Caco-2 (cell line): ENCODE results near the gene ZNF841. TPM values are rescaled to one million over a fixed set of nuclear protein-coding genes. Genes with fewer than 3 reads are reported as not detected.

Experiments
- BruUV-seq: library from RNA; stranded (reverse); fragments of 400-500 nt; replicated peaks from 2 replicates; lab custom pipeline; 2021; lab: Mats Ljungman, UMichigan
- CTCF ChIA-PET: fragments of 300-600 bp; sonication (Branson Sonifier 250); formaldehyde crosslinking; loops from one replicate; lab custom pipeline; 2022; ENCODE audit warnings: antibody characterized with exemption; lab: Charles Lee
- POLR2A ChIA-PET: fragments of 300-600 bp; sonication (Branson Sonifier 250); formaldehyde crosslinking; loops from one replicate; lab custom pipeline; 2022; ENCODE audit warnings: antibody characterized with exemption; lab: Charles Lee
- DNase-seq, 2 experiments: peaks; one replicate each; pipeline versions ENCODE4 v3.0.0 to v3.0.0-alpha.2; 2020 to 2022
- H3K27me3 ChIP-seq: replicated peaks from 2 replicates; pipeline ENCODE4 v1.6.0; 2011; ENCODE audit warnings: low read length; ENCODE audit not compliant: control insufficient read depth, insufficient read depth
- H3K36me3 ChIP-seq: 2 replicates; pipeline ENCODE4 v1.5.1; 2011; ENCODE audit warnings: low read length; ENCODE audit not compliant: control insufficient read depth, insufficient read depth
- H3K4me1 ChIP-seq: fragments of 250-450 bp; sonication (Bioruptor Pico); 2 replicates; pipeline ENCODE4 v1.5.1; 2020; ENCODE audit warnings: mild to moderate bottlenecking
- H3K4me3 ChIP-seq: 2 replicates; pipeline ENCODE4 v1.5.1; 2011; ENCODE audit warnings: low read depth, mild to moderate bottlenecking, control low read depth, low read length
- H3K9me3 ChIP-seq: fragments of 250-450 bp; sonication (Bioruptor Pico); 2 replicates; pipeline ENCODE4 v1.5.1; 2020; ENCODE audit warnings: mild to moderate bottlenecking, moderate library complexity
- H3K27ac Mint-ChIP-seq: one replicate; pipeline ENCODE4 v1.8.0; 2022; ENCODE audit warnings: mixed read lengths; ENCODE audit not compliant: unreplicated experiment
- H3K27me3 Mint-ChIP-seq: one replicate; pipeline ENCODE4 v1.8.0; 2022; ENCODE audit warnings: mixed read lengths; ENCODE audit not compliant: insufficient read depth, unreplicated experiment
- H3K36me3 Mint-ChIP-seq: one replicate; pipeline ENCODE4 v1.8.0; 2022; ENCODE audit warnings: mild to moderate bottlenecking, mixed read lengths; ENCODE audit not compliant: insufficient read depth, unreplicated experiment
- H3K4me1 Mint-ChIP-seq: one replicate; pipeline ENCODE4 v1.8.0; 2022; ENCODE audit warnings: low read depth, mixed read lengths; ENCODE audit not compliant: unreplicated experiment
- H3K4me3 Mint-ChIP-seq: one replicate; pipeline ENCODE4 v1.8.0; 2022; ENCODE audit warnings: mild to moderate bottlenecking, moderate library complexity, mixed read lengths; ENCODE audit not compliant: unreplicated experiment
- H3K9me3 Mint-ChIP-seq: one replicate; pipeline ENCODE4 v1.8.0; 2022; ENCODE audit warnings: mixed read lengths; ENCODE audit not compliant: unreplicated experiment
- CTCF ChIP-seq, 2 experiments: fragments of 200-600 bp in 1 of 2; IDR thresholded peaks; 1 replicate in 1 of 2; 2 replicates in 1 of 2; pipeline versions ENCODE4 v1.5.1 to v1.8.0; 2011 to 2022; ENCODE audit warnings: antibody characterized with exemption in 1 of 2, control low read depth in 1 of 2, inconsistent platforms in 1 of 2, low read depth in 1 of 2, low read length in 1 of 2, mild to moderate bottlenecking in 1 of 2, moderate library complexity in 1 of 2; ENCODE audit not compliant: insufficient read depth in 1 of 2, severe bottlenecking in 1 of 2, unreplicated experiment in 1 of 2
- intact Hi-C: fragments of 100-400 bp; cut with micrococcal nuclease; formaldehyde crosslinking; loops from one replicate; pipeline ENCODE4 v1.10.0; 2022; ENCODE audit not compliant: unreplicated experiment
- total RNA-seq: library from RNA; stranded (reverse); gene quantifications from 2 replicates; pipeline ENCODE4 v1.2.3, GENCODE V29; 2022

ZNF841 gene
- total RNA-seq, 1 experiment from 2014 or later: 16.7 TPM

GRCh38 chr19:52115526-52116053, 20.0 kb upstream of the ZNF841 start:
- H3K4me3 ChIP-seq: no peak overlapping the region
- H3K27me3 Mint-ChIP-seq: no peaks in the 10 kb centered on the region
- intact Hi-C loops: no loop called here
- no peak overlapping the region for H3K27ac Mint-ChIP-seq
- no peaks in the 10 kb centered on the region; the same call in 1 of the 2 replicates for H3K36me3 ChIP-seq
- no peaks in the 10 kb centered on the region for H3K4me1 Mint-ChIP-seq
- no peaks in the 10 kb centered on the region for H3K27me3 ChIP-seq
- ChIA-PET POLR2A (no interaction called here), CTCF (no interaction called here)
- H3K9me3 ChIP-seq: peaks cover 72% of the 10 kb centered on the region
- TF ChIP-seq CTCF (IDR thresholded peaks at IDR 0.05; ENCODE audit: insufficient read depth in 1 of 2, low read depth in 1 of 2, low read length in 1 of 2, severe bottlenecking in 1 of 2, unreplicated experiment in 1 of 2): no peak
- no peaks in the 10 kb centered on the region for H3K4me1 ChIP-seq
- no TSS peak for BruUV-seq
- DNase-seq: no peak
- peaks cover 28% of the 10 kb centered on the region for H3K36me3 Mint-ChIP-seq
- H3K9me3 Mint-ChIP-seq: peaks cover 86% of the 10 kb centered on the region
- H3K4me3 Mint-ChIP-seq: no peak overlapping the region

- H3K4me1 ChIP-seq: no peaks in the 10 kb centered on the region
- H3K4me3 ChIP-seq: no peak overlapping the region
- no peaks in the 10 kb centered on the region; the same call in 1 of the 2 replicates for H3K36me3 ChIP-seq
- H3K27ac Mint-ChIP-seq: no peak overlapping the region
- peaks cover 83% of the 10 kb centered on the region for H3K9me3 Mint-ChIP-seq
- no peak overlapping the region for H3K4me3 Mint-ChIP-seq
- intact Hi-C loops: no loop called here
- no peaks in the 10 kb centered on the region for H3K27me3 ChIP-seq
- no peaks in the 10 kb centered on the region for H3K4me1 Mint-ChIP-seq
- no peak for TF ChIP-seq CTCF (IDR thresholded peaks at IDR 0.05; ENCODE audit: insufficient read depth in 1 of 2, low read depth in 1 of 2, low read length in 1 of 2, severe bottlenecking in 1 of 2, unreplicated experiment in 1 of 2)
- ChIA-PET POLR2A (interaction anchor here (0.6 kb wide), 1 partner anchor 52 kb away, joined by 14 read pairs; no protein-coding TSS in a partner anchor), CTCF (no interaction called here)
- no peaks in the 10 kb centered on the region for H3K27me3 Mint-ChIP-seq
- no peak for DNase-seq
- peaks cover 72% of the 10 kb centered on the region for H3K9me3 ChIP-seq
- H3K36me3 Mint-ChIP-seq: peaks cover 23% of the 10 kb centered on the region
- no TSS peak for BruUV-seq
Measured at GRCh38 chr19:52114691-52115090, 19.1 kb upstream of the ZNF841 start.

GRCh38 chr19:52112624-52113023, 17.1 kb upstream of the ZNF841 start:
- DNase-seq: no peak
- CTCF ChIA-PET: no interaction called here
- H3K27me3 Mint-ChIP-seq: no peaks in the 10 kb centered on the region
- H3K9me3 Mint-ChIP-seq: peaks cover 75% of the 10 kb centered on the region
- peaks cover 13% of the 10 kb centered on the region for H3K36me3 Mint-ChIP-seq
- no peaks in the 10 kb centered on the region for H3K4me1 Mint-ChIP-seq
- BruUV-seq: no TSS peak
- intact Hi-C loops: no loop called here
- no peak overlapping the region for H3K27ac Mint-ChIP-seq
- no peaks in the 10 kb centered on the region; the same call in 1 of the 2 replicates for H3K36me3 ChIP-seq
- no peak for TF ChIP-seq CTCF (IDR thresholded peaks at IDR 0.05; ENCODE audit: insufficient read depth in 1 of 2, low read depth in 1 of 2, low read length in 1 of 2, severe bottlenecking in 1 of 2, unreplicated experiment in 1 of 2)
- no peak overlapping the region for H3K4me3 ChIP-seq
- POLR2A ChIA-PET: no interaction called here
- H3K4me1 ChIP-seq: no peaks in the 10 kb centered on the region
- H3K9me3 ChIP-seq: peaks cover 66% of the 10 kb centered on the region
- no peak overlapping the region for H3K4me3 Mint-ChIP-seq
- no peaks in the 10 kb centered on the region for H3K27me3 ChIP-seq
